ENCODE measurements around the gene GSE1. TPM values are rescaled to one million over a fixed set of nuclear protein-coding genes. Genes with fewer than 3 reads are reported as not detected.
A peak's percentile ranks its signal among the peaks of the same experiment; 100 is the strongest.

Gene GSE1
- total RNA-seq, 1 experiment from 2014 or later, result 124 TPM

DNA sequence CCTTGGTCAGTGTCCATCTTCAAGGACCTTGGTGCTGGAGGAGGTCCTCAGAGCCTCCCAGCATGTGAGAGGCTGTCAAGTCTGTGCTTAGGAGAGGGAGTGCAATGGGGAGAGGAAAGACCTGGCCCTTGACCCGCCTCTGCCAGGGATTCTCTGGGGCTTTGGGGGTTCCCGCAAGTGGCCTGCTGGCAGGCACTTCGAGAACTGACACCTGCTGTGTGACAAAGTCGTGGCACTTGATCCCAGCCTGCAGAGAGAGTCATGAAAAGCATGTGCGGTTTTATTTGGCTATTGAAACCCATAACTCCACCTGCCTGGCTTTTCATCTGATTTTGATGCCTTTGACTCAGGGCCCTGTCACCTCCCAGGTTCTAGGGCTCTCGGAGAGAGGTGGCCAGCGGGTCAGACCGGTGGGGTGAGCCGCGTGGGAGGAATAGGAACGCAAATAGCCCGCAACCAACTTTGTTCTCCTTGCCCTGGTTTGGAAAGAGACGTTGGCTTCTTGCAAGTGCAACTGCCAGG lies 42.8 kb upstream of the GSE1 start:
- peaks cover 81% of the 10 kb centered on the region for H3K4me1 Mint-ChIP-seq
- no peak overlapping the region for H3K4me3 Mint-ChIP-seq
- ATAC-seq, result no peak
- CTCF ChIA-PET, result interaction anchor here (0.8 to 5.1 kb wide), 8 partner anchors 8 to 79 kb away, joined by 3 to 33 read pairs (median 6); no protein-coding TSS in a partner anchor
- no peak for DNase-seq (ENCODE audit: low spot score)
- H3K27ac Mint-ChIP-seq, result peak overlapping the region; percentile 95
- POLR2A ChIA-PET, result interaction anchor here (0.9 kb wide), 1 partner anchor 8 kb away, joined by 4 read pairs; no protein-coding TSS in a partner anchor
- H3K36me3 Mint-ChIP-seq, result peaks cover 7% of the 10 kb centered on the region
- H3K27me3 Mint-ChIP-seq (ENCODE audit: low read depth), result no peaks in the 10 kb centered on the region
- peaks cover 7% of the 10 kb centered on the region; the same call in 1 of the 2 replicates for H3K9me3 Mint-ChIP-seq
- TF ChIP-seq, protein P1, sequence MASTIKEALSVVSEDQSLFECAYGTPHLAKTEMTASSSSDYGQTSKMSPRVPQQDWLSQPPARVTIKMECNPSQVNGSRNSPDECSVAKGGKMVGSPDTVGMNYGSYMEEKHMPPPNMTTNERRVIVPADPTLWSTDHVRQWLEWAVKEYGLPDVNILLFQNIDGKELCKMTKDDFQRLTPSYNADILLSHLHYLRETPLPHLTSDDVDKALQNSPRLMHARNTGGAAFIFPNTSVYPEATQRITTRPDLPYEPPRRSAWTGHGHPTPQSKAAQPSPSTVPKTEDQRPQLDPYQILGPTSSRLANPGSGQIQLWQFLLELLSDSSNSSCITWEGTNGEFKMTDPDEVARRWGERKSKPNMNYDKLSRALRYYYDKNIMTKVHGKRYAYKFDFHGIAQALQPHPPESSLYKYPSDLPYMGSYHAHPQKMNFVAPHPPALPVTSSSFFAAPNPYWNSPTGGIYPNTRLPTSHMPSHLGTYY (CRISPR knock-in tag; IDR thresholded peaks at IDR 0.05), result no peak
- TF ChIP-seq, protein P2, sequence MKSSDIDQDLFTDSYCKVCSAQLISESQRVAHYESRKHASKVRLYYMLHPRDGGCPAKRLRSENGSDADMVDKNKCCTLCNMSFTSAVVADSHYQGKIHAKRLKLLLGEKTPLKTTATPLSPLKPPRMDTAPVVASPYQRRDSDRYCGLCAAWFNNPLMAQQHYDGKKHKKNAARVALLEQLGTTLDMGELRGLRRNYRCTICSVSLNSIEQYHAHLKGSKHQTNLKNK (CRISPR knock-in tag; IDR thresholded peaks at IDR 0.05), result no peak
- TF ChIP-seq ZNF232 (CRISPR knock-in tag; IDR thresholded peaks at IDR 0.05) (0 out of 2 replicates have a peak, but pooled peaks have one; percentile 9), MYBL2 (CRISPR knock-in tag; IDR thresholded peaks at IDR 0.05) (no peak), NR3C1 (CRISPR knock-in tag; conservative IDR thresholded peaks at IDR 0.05; ENCODE audit: low read depth) (no peak)
- TF ChIP-seq, protein P3, sequence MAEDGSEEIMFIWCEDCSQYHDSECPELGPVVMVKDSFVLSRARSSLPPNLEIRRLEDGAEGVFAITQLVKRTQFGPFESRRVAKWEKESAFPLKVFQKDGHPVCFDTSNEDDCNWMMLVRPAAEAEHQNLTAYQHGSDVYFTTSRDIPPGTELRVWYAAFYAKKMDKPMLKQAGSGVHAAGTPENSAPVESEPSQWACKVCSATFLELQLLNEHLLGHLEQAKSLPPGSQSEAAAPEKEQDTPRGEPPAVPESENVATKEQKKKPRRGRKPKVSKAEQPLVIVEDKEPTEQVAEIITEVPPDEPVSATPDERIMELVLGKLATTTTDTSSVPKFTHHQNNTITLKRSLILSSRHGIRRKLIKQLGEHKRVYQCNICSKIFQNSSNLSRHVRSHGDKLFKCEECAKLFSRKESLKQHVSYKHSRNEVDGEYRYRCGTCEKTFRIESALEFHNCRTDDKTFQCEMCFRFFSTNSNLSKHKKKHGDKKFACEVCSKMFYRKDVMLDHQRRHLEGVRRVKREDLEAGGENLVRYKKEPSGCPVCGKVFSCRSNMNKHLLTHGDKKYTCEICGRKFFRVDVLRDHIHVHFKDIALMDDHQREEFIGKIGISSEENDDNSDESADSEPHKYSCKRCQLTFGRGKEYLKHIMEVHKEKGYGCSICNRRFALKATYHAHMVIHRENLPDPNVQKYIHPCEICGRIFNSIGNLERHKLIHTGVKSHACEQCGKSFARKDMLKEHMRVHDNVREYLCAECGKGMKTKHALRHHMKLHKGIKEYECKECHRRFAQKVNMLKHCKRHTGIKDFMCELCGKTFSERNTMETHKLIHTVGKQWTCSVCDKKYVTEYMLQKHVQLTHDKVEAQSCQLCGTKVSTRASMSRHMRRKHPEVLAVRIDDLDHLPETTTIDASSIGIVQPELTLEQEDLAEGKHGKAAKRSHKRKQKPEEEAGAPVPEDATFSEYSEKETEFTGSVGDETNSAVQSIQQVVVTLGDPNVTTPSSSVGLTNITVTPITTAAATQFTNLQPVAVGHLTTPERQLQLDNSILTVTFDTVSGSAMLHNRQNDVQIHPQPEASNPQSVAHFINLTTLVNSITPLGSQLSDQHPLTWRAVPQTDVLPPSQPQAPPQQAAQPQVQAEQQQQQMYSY (CRISPR knock-in tag; IDR thresholded peaks at IDR 0.05), result peak; percentile 40; the same call in 1 of the 2 replicates

DNA sequence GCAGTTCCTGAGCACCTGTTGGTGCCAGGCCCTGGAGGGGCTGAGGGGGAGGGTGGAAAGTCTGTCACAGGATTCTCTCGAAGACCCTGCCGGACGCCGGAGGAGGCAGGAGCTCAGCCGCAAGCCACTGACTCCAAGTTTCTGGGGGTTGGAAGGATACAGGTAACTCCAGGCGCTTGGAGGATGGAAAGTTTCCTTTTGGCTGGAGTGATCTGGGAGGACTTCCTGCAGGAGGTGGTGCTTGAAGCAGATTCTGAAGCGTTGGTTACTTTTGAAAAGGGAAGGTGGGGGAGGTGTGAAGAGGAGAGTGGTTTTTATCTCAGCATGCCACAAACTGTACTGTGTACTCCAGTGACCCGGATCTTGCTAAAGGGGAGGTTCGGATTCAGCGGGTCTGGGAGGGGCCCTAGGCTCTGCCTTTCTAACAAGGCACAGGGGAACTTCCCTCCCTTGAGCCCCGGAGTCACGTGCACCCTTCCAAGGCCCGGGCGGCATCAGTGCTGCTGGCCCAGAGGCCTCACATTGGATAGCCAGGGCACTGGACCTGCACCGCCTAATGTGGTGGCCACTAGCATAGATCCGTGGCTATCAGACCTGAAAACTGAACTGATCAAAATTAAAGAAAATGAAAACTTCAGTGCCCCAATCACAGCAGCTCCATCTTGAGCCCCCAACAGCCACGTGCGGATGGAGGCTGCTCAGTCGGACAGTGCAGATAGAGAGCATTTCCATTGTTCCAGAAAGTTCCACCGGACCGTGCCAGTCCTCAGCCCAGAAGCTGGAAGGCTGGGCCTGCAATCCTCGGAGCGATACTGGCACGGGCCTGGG lies 42.2 kb upstream of the GSE1 start:
- TF ChIP-seq ZNF219 (CRISPR knock-in tag; IDR thresholded peaks at IDR 0.05; ENCODE audit: borderline replicate concordance), result no peak
- peak; percentile 28; the same call in 1 of the 2 replicates for TF ChIP-seq ZNF263 (CRISPR knock-in tag; IDR thresholded peaks at IDR 0.05; ENCODE audit: low read depth)
- Mint-ChIP-seq H3K4me3 (no peak overlapping the region), H3K27me3 (ENCODE audit: low read depth) (no peaks in the 10 kb centered on the region), H3K27ac (peak overlapping the region; percentile 87), H3K4me1 (peaks cover 86% of the 10 kb centered on the region), H3K9me3 (peaks cover 7% of the 10 kb centered on the region; the same call in 1 of the 2 replicates), H3K36me3 (peaks cover 7% of the 10 kb centered on the region)
- ChIA-PET POLR2A (no interaction called here), CTCF (interaction anchor here (0.6 to 3.1 kb wide), 5 partner anchors 14 to 80 kb away, joined by 3 to 15 read pairs (median 7); no protein-coding TSS in a partner anchor)
- ATAC-seq (no peak), DNase-seq (ENCODE audit: low spot score) (no peak)

DNA sequence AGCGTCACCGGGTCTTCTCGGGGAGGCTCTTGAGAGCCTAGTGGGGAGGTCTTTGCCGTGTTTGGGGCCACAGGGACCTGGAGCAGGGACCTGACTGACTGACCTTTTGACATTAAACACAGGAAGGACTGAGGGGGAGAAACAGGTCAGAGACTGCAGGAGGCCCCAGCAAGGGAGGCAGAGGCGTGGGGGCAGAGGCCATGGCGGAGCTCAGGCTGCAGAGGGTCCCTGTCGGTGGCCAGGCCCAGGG lies 41.6 kb upstream of the GSE1 start:
- DNase-seq (ENCODE audit: low spot score) (no peak), ATAC-seq (no peak)
- Mint-ChIP-seq H3K36me3 (peaks cover 7% of the 10 kb centered on the region), H3K27me3 (ENCODE audit: low read depth) (no peaks in the 10 kb centered on the region), H3K27ac (peak overlapping the region; percentile 87), H3K4me1 (peaks cover 86% of the 10 kb centered on the region), H3K9me3 (peaks cover 7% of the 10 kb centered on the region; the same call in 1 of the 2 replicates), H3K4me3 (no peak overlapping the region)
- CTCF ChIA-PET, result interaction anchor here (3.1 kb wide), 1 partner anchor 35 kb away, joined by 15 read pairs; no protein-coding TSS in a partner anchor
- POLR2A ChIA-PET, result no interaction called here
- TF ChIP-seq, protein P4, sequence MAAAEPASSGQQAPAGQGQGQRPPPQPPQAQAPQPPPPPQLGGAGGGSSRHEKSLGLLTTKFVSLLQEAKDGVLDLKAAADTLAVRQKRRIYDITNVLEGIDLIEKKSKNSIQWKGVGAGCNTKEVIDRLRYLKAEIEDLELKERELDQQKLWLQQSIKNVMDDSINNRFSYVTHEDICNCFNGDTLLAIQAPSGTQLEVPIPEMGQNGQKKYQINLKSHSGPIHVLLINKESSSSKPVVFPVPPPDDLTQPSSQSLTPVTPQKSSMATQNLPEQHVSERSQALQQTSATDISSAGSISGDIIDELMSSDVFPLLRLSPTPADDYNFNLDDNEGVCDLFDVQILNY (CRISPR knock-in tag; IDR thresholded peaks at IDR 0.05), result no peak
- TF ChIP-seq NR3C1 (CRISPR knock-in tag; conservative IDR thresholded peaks at IDR 0.05; ENCODE audit: low read depth) (no peak), OVOL2 (CRISPR knock-in tag; IDR thresholded peaks at IDR 0.05; ENCODE audit: borderline replicate concordance) (no peak), TCF7 (CRISPR knock-in tag; IDR thresholded peaks at IDR 0.05; ENCODE audit: low read depth) (no peak), JAZF1 (CRISPR knock-in tag; IDR thresholded peaks at IDR 0.05) (no peak), SOX15 (CRISPR knock-in tag; IDR thresholded peaks at IDR 0.05) (no peak)
- TF ChIP-seq, protein P5, sequence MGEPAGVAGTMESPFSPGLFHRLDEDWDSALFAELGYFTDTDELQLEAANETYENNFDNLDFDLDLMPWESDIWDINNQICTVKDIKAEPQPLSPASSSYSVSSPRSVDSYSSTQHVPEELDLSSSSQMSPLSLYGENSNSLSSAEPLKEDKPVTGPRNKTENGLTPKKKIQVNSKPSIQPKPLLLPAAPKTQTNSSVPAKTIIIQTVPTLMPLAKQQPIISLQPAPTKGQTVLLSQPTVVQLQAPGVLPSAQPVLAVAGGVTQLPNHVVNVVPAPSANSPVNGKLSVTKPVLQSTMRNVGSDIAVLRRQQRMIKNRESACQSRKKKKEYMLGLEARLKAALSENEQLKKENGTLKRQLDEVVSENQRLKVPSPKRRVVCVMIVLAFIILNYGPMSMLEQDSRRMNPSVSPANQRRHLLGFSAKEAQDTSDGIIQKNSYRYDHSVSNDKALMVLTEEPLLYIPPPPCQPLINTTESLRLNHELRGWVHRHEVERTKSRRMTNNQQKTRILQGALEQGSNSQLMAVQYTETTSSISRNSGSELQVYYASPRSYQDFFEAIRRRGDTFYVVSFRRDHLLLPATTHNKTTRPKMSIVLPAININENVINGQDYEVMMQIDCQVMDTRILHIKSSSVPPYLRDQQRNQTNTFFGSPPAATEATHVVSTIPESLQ (CRISPR knock-in tag; IDR thresholded peaks at IDR 0.05), result no peak
- TF ChIP-seq, protein P6, sequence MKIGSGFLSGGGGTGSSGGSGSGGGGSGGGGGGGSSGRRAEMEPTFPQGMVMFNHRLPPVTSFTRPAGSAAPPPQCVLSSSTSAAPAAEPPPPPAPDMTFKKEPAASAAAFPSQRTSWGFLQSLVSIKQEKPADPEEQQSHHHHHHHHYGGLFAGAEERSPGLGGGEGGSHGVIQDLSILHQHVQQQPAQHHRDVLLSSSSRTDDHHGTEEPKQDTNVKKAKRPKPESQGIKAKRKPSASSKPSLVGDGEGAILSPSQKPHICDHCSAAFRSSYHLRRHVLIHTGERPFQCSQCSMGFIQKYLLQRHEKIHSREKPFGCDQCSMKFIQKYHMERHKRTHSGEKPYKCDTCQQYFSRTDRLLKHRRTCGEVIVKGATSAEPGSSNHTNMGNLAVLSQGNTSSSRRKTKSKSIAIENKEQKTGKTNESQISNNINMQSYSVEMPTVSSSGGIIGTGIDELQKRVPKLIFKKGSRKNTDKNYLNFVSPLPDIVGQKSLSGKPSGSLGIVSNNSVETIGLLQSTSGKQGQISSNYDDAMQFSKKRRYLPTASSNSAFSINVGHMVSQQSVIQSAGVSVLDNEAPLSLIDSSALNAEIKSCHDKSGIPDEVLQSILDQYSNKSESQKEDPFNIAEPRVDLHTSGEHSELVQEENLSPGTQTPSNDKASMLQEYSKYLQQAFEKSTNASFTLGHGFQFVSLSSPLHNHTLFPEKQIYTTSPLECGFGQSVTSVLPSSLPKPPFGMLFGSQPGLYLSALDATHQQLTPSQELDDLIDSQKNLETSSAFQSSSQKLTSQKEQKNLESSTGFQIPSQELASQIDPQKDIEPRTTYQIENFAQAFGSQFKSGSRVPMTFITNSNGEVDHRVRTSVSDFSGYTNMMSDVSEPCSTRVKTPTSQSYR (CRISPR knock-in tag; IDR thresholded peaks at IDR 0.05), result no peak
- TF ChIP-seq, protein P7, sequence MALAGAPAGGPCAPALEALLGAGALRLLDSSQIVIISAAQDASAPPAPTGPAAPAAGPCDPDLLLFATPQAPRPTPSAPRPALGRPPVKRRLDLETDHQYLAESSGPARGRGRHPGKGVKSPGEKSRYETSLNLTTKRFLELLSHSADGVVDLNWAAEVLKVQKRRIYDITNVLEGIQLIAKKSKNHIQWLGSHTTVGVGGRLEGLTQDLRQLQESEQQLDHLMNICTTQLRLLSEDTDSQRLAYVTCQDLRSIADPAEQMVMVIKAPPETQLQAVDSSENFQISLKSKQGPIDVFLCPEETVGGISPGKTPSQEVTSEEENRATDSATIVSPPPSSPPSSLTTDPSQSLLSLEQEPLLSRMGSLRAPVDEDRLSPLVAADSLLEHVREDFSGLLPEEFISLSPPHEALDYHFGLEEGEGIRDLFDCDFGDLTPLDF (CRISPR knock-in tag; IDR thresholded peaks at IDR 0.05), result no peak
